ENCODE data around the gene C3orf52. TPM values are rescaled to one million over a fixed set of nuclear protein-coding genes. Genes with fewer than 3 reads are reported as not detected.

C3orf52 gene
- total and polyA plus RNA-seq, 2 donors from 2014 or later = 3.8 to 5.2 TPM

- Histone ChIP-seq H3K36me3 (ENCODE audit: control insufficient read depth in 2 of 3, insufficient read depth in 3 of 3, low read length in 3 of 3) (peaks cover 0 to 7% (median 4%) of the 10 kb centered on the region in 3 donors), H3K9ac (ENCODE audit: low read length in 3 of 3) (no peak overlapping the region), H3K9me3 (ENCODE audit: control insufficient read depth in 2 of 3, insufficient read depth in 1 of 3, low read length in 3 of 3) (no peaks in the 10 kb centered on the region), H3K27me3 (ENCODE audit: control insufficient read depth, insufficient read depth, low read length) (no peaks in the 10 kb centered on the region), H3K4me1 (ENCODE audit: control insufficient read depth in 2 of 3, insufficient read depth in 2 of 3, low read depth in 1 of 3, low read length in 3 of 3) (peaks cover 0 to 2% (median 0%) of the 10 kb centered on the region in 3 donors), H3K4me3 (ENCODE audit: low read length in 3 of 3) (no peak overlapping the region), H3K27ac (ENCODE audit: low read depth in 2 of 2, low read length in 2 of 2) (no peak overlapping the region)
- TF ChIP-seq CTCF (IDR thresholded peaks at IDR 0.05; ENCODE audit: borderline replicate concordance, extremely low read depth, insufficient read depth) = no peak
- FAIRE-seq (no peak), DNase-seq (no peak)
- intact Hi-C loops (cut with DNase I) = no loop called here
Observed at GRCh38 chr3:112115806-112116383, 29.7 kb downstream of the C3orf52 start.

GRCh38 chr3:112116748-112117186 is 30.6 kb downstream of the C3orf52 start:
- Histone ChIP-seq H3K4me1 (ENCODE audit: control insufficient read depth in 2 of 3, insufficient read depth in 2 of 3, low read depth in 1 of 3, low read length in 3 of 3) (peaks cover 0 to 2% (median 0%) of the 10 kb centered on the region in 3 donors), H3K9me3 (ENCODE audit: control insufficient read depth in 2 of 3, insufficient read depth in 1 of 3, low read length in 3 of 3) (no peaks in the 10 kb centered on the region), H3K4me3 (ENCODE audit: low read length in 3 of 3) (peak overlapping the region; percentile 19 to 30 (median 22)), H3K27ac (ENCODE audit: low read depth in 2 of 2, low read length in 2 of 2) (no peak overlapping the region), H3K27me3 (ENCODE audit: control insufficient read depth, insufficient read depth, low read length) (no peaks in the 10 kb centered on the region), H3K9ac (ENCODE audit: low read length in 3 of 3) (no peak overlapping the region), H3K36me3 (ENCODE audit: control insufficient read depth in 2 of 3, insufficient read depth in 3 of 3, low read length in 3 of 3) (peaks cover 0 to 7% (median 4%) of the 10 kb centered on the region in 3 donors)
- intact Hi-C loops (cut with DNase I) = no loop called here
- no peak for FAIRE-seq
- peak in 1 of 5 donors; percentile 32 for DNase-seq
- TF ChIP-seq CTCF (IDR thresholded peaks at IDR 0.05; ENCODE audit: borderline replicate concordance, extremely low read depth, insufficient read depth) = no peak

- Histone ChIP-seq H3K4me3 (ENCODE audit: low read length in 3 of 3) (no peak overlapping the region), H3K9me3 (ENCODE audit: control insufficient read depth in 2 of 3, insufficient read depth in 1 of 3, low read length in 3 of 3) (no peaks in the 10 kb centered on the region), H3K27ac (ENCODE audit: low read depth in 2 of 2, low read length in 2 of 2) (no peak overlapping the region), H3K4me1 (ENCODE audit: control insufficient read depth in 2 of 3, insufficient read depth in 2 of 3, low read depth in 1 of 3, low read length in 3 of 3) (peaks cover 0 to 2% (median 0%) of the 10 kb centered on the region in 3 donors), H3K36me3 (ENCODE audit: control insufficient read depth in 2 of 3, insufficient read depth in 3 of 3, low read length in 3 of 3) (peaks cover 0 to 7% (median 4%) of the 10 kb centered on the region in 3 donors), H3K9ac (ENCODE audit: low read length in 3 of 3) (no peak overlapping the region), H3K27me3 (ENCODE audit: control insufficient read depth, insufficient read depth, low read length) (no peaks in the 10 kb centered on the region)
- no peak for TF ChIP-seq CTCF (IDR thresholded peaks at IDR 0.05; ENCODE audit: borderline replicate concordance, extremely low read depth, insufficient read depth)
- intact Hi-C loops (cut with DNase I) = no loop called here
- DNase-seq (no peak), FAIRE-seq (no peak)
Observed at GRCh38 chr3:112117415-112117814, 31.2 kb downstream of the C3orf52 start.

Data from kidney (tissue), 14 donors.